HEK293 (cell line): ENCODE data around the gene FREM3.

Source experiments
- CTCF ChIA-PET: fragments of 350-600 bp; formaldehyde crosslinking; extraction: SDS; loops from one replicate; lab custom pipeline; 2021; ENCODE audit warnings: antibody characterized with exemption; lab: Yijun Ruan, JAX
- POLR2A ChIA-PET: fragments of 300-600 bp; formaldehyde crosslinking; extraction: SDS; loops from one replicate; lab custom pipeline; 2020; ENCODE audit warnings: antibody characterized with exemption, inconsistent platforms; lab: Yijun Ruan, JAX
- H3K27ac ChIP-seq: fragments of 200-500 bp; sonication (Bioruptor generic); 2 replicates; pipeline ENCODE4 v1.5.1; 2014; ENCODE audit warnings: low read depth, low read length, control low read depth, inconsistent platforms; ENCODE audit errors: extremely low read depth
- H3K36me3 ChIP-seq, 2 experiments: fragments of 200-500 bp in 1 of 2; sonication (Bioruptor generic) in 1 of 2; 1 replicate in 1 of 2; 2 replicates in 1 of 2; pipeline ENCODE4 v1.5.1; 2014 to 2017; ENCODE audit warnings: inconsistent platforms in 2 of 2, low read length in 2 of 2; ENCODE audit not compliant: control insufficient read depth in 2 of 2, insufficient read depth in 1 of 2
- H3K4me1 ChIP-seq: fragments of 200-500 bp; sonication (Bioruptor generic); 2 replicates; pipeline ENCODE4 v1.5.1; 2014; ENCODE audit warnings: mild to moderate bottlenecking, low read length, inconsistent platforms; ENCODE audit not compliant: control insufficient read depth, insufficient read depth
- H3K4me3 ChIP-seq: 2 replicates; pipeline ENCODE4 v1.5.1; 2011; ENCODE audit warnings: low read depth, mild to moderate bottlenecking, control low read depth, low read length, moderate library complexity
- H3K9me3 ChIP-seq: fragments of 200-500 bp; sonication (Bioruptor generic); 2 replicates; pipeline ENCODE4 v1.5.1; 2014; ENCODE audit warnings: low read depth, low read length, inconsistent platforms; ENCODE audit not compliant: control insufficient read depth, insufficient read depth
- ATF2 ChIP-seq: fragments of 450-650 bp; formaldehyde crosslinking; IDR thresholded peaks from 2 replicates; pipeline ENCODE4 v1.5.1; 2016; ENCODE audit warnings: missing biosample characterization, missing genetic modification characterization, low read depth
- GLI4 ChIP-seq: fragments of 450-650 bp; formaldehyde crosslinking; IDR thresholded peaks from 2 replicates; pipeline ENCODE4 v1.5.1; 2016; ENCODE audit warnings: missing biosample characterization, missing genetic modification characterization
- KLF8 ChIP-seq: fragments of 450-650 bp; formaldehyde crosslinking; IDR thresholded peaks from 2 replicates; pipeline ENCODE4 v1.5.1; 2016; ENCODE audit warnings: missing biosample characterization, missing genetic modification characterization
- MYNN ChIP-seq: fragments of 450-650 bp; formaldehyde crosslinking; IDR thresholded peaks from 2 replicates; pipeline ENCODE4 v1.5.1; 2016; ENCODE audit warnings: missing biosample characterization, missing genetic modification characterization, borderline replicate concordance
- WT1 ChIP-seq: fragments of 450-650 bp; formaldehyde crosslinking; IDR thresholded peaks from 2 replicates; pipeline ENCODE4 v1.5.1; 2016; ENCODE audit warnings: missing biosample characterization, missing genetic modification characterization
- ZEB2 ChIP-seq: fragments of 450-650 bp; formaldehyde crosslinking; IDR thresholded peaks from 2 replicates; pipeline ENCODE4 v1.5.1; 2016; ENCODE audit warnings: missing biosample characterization, missing genetic modification characterization
- ZNF148 ChIP-seq: fragments of 450-650 bp; formaldehyde crosslinking; IDR thresholded peaks from 2 replicates; pipeline ENCODE4 v1.5.0; 2017; ENCODE audit warnings: missing biosample characterization, missing genetic modification characterization, borderline replicate concordance
- ZNF18 ChIP-seq: fragments of 450-650 bp; formaldehyde crosslinking; IDR thresholded peaks from 2 replicates; pipeline ENCODE4 v1.5.1; 2016; ENCODE audit warnings: missing biosample characterization, missing genetic modification characterization
- ZNF202 ChIP-seq: fragments of 450-650 bp; formaldehyde crosslinking; IDR thresholded peaks from 2 replicates; pipeline ENCODE4 v1.5.1; 2016; ENCODE audit warnings: missing biosample characterization, missing genetic modification characterization, borderline replicate concordance
- ZNF350 ChIP-seq: fragments of 450-650 bp; formaldehyde crosslinking; IDR thresholded peaks from 2 replicates; pipeline ENCODE4 v1.5.0; 2017; ENCODE audit warnings: missing biosample characterization, mild to moderate bottlenecking, missing genetic modification characterization
- ZNF416 ChIP-seq: fragments of 450-650 bp; formaldehyde crosslinking; IDR thresholded peaks from 2 replicates; pipeline ENCODE4 v1.5.1; 2016; ENCODE audit warnings: missing biosample characterization, missing genetic modification characterization
- ZNF501 ChIP-seq: fragments of 450-650 bp; formaldehyde crosslinking; IDR thresholded peaks from 2 replicates; pipeline ENCODE4 v1.5.1; 2016; ENCODE audit warnings: missing biosample characterization, missing genetic modification characterization
- ZNF514 ChIP-seq: fragments of 450-650 bp; formaldehyde crosslinking; IDR thresholded peaks from 2 replicates; pipeline ENCODE4 v1.5.1; 2016; ENCODE audit warnings: missing biosample characterization, missing genetic modification characterization
- ZNF660 ChIP-seq: fragments of 450-650 bp; IDR thresholded peaks from 2 replicates; pipeline ENCODE4 v1.5.1; 2018; ENCODE audit warnings: missing biosample characterization, mild to moderate bottlenecking, missing genetic modification characterization
- ZNF670 ChIP-seq: fragments of 450-650 bp; formaldehyde crosslinking; IDR thresholded peaks from 2 replicates; pipeline ENCODE4 v1.5.1; 2016; ENCODE audit warnings: missing biosample characterization, missing genetic modification characterization, low read depth
- ZNF76 ChIP-seq: fragments of 450-650 bp; formaldehyde crosslinking; IDR thresholded peaks from 2 replicates; pipeline ENCODE4; 2016; ENCODE audit warnings: low read depth, missing biosample characterization, missing genetic modification characterization, borderline replicate concordance
- ZNF776 ChIP-seq: fragments of 450-650 bp; formaldehyde crosslinking; IDR thresholded peaks from 2 replicates; pipeline ENCODE4 v1.5.0; 2017; ENCODE audit warnings: missing biosample characterization, missing genetic modification characterization, borderline replicate concordance
- ZNF777 ChIP-seq: fragments of 450-650 bp; formaldehyde crosslinking; IDR thresholded peaks from 2 replicates; pipeline ENCODE4 v1.5.1; 2017; ENCODE audit warnings: missing biosample characterization, missing genetic modification characterization, borderline replicate concordance
- ZNF791 ChIP-seq: fragments of 450-650 bp; formaldehyde crosslinking; IDR thresholded peaks from 2 replicates; pipeline ENCODE4 v1.5.1; 2016; ENCODE audit warnings: missing biosample characterization, missing genetic modification characterization
- ZSCAN23 ChIP-seq: fragments of 450-650 bp; formaldehyde crosslinking; IDR thresholded peaks from 2 replicates; pipeline ENCODE4 v1.5.1; 2016; ENCODE audit warnings: missing biosample characterization, missing genetic modification characterization

The FREM3 gene

GRCh38 chr4:143564472-143564871 is 136.0 kb downstream of the FREM3 start:
- CTCF ChIA-PET, result no interaction called here
- Histone ChIP-seq H3K9me3 (no peaks in the 10 kb centered on the region), H3K4me1 (no peaks in the 10 kb centered on the region), H3K27ac (no peak overlapping the region), H3K4me3 (no peak overlapping the region), H3K36me3 (no peaks in the 10 kb centered on the region)
- no peak for TF ChIP-seq ZSCAN23
- no peak for TF ChIP-seq ZNF670
- no peak for TF ChIP-seq ZNF202 (tag by site-specific recombination)
- TF ChIP-seq MYNN (tag by site-specific recombination), result no peak
- no peak for TF ChIP-seq ZEB2
- TF ChIP-seq ZNF148 (tag by site-specific recombination), result no peak
- TF ChIP-seq ZNF791 (tag by site-specific recombination), result no peak
- no peak for TF ChIP-seq GLI4 (tag by site-specific recombination)
- no peak for TF ChIP-seq ZNF777 (tag by site-specific recombination)
- POLR2A ChIA-PET, result no interaction called here

- CTCF ChIA-PET, result interaction anchor here (1.0 kb wide), 1 partner anchor 112 kb away, joined by 3 read pairs; no protein-coding TSS in a partner anchor
Observed at GRCh38 chr4:143559757-143560147, 140.7 kb downstream of the FREM3 start.

More at GRCh38 chr4:143559757-143560147, 140.7 kb downstream of the FREM3 start:
- POLR2A ChIA-PET, result no interaction called here
- Histone ChIP-seq H3K4me1 (no peaks in the 10 kb centered on the region), H3K9me3 (no peaks in the 10 kb centered on the region), H3K27ac (no peak overlapping the region), H3K4me3 (no peak overlapping the region), H3K36me3 (peaks cover 0 to 9% of the 10 kb centered on the region in 2 experiments; a peak in 1 of 3 replicates)
- TF ChIP-seq ATF2 (tag by site-specific recombination) (no peak), KLF8 (tag by site-specific recombination) (no peak), ZNF501 (tag by site-specific recombination) (no peak), ZNF776 (tag by site-specific recombination) (no peak), GLI4 (tag by site-specific recombination) (no peak), ZNF76 (tag by site-specific recombination) (no peak), ZNF514 (tag by site-specific recombination) (no peak), ZNF350 (tag by site-specific recombination) (no peak), ZNF660 (tag by site-specific recombination) (no peak), ZNF416 (tag by site-specific recombination) (no peak), WT1 (no peak), ZNF18 (tag by site-specific recombination) (no peak)
